ENCODE measurements around the gene WWOX.

Gene WWOX

DNA sequence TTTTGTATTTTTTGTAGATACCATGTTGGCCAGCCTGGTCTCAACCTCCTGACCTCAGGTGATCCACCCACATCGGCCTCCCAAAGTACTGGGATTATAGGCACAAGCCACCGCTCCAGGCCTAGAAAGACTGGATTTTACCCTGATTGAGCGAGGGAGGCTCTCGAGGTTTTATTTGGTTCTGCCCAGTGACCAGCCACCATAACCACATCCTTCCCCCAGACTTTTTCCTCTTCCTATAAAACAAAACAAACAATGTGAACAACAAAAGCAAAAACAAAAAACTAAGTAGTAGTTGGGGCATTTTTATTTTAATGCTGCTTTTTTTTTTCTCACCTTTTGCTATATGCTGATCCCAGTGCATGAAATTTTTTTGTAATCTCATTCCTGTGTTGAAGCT is 991.5 kb downstream of the WWOX start:
- no peaks in the 10 kb centered on the region for H3K9me3 ChIP-seq (ENCODE audit: low read length)
- H3K27me3 ChIP-seq (ENCODE audit: insufficient read depth, low read length) = no peaks in the 10 kb centered on the region
- H3K4me3 ChIP-seq (ENCODE audit: low read length) = no peak overlapping the region
- no peak overlapping the region for H2AFZ ChIP-seq (ENCODE audit: low read depth, low read length)
- H3K4me1 ChIP-seq (ENCODE audit: insufficient read depth, low read length) = no peaks in the 10 kb centered on the region
- H3K36me3 ChIP-seq (ENCODE audit: insufficient read depth, low read length) = no peaks in the 10 kb centered on the region

DNA sequence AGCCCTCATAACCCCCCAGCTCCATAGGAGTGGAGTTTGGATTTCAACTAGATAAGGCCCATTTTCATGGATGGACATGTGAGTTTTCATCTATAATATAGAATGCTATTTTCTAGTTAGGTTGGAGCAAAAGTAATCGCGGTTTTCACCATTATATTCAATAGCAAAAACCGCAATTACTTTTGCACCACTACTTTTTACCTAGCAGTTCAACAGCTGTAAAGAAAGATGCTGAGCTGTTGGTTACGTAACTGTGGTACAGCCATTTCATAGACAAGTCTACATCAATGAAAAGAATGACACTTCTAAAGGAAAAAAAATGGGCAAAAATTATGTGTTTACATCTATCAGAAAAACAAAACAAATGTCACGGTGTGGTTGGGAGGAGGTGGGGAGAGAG is 993.4 kb downstream of the WWOX start:
- Histone ChIP-seq H3K36me3 (ENCODE audit: insufficient read depth, low read length) (no peaks in the 10 kb centered on the region), H3K9me3 (ENCODE audit: low read length) (no peaks in the 10 kb centered on the region), H3K4me1 (ENCODE audit: insufficient read depth, low read length) (peaks cover 6% of the 10 kb centered on the region), H3K27me3 (ENCODE audit: insufficient read depth, low read length) (no peaks in the 10 kb centered on the region), H3K4me3 (ENCODE audit: low read length) (no peak overlapping the region), H2AFZ (ENCODE audit: low read depth, low read length) (no peak overlapping the region)

DNA sequence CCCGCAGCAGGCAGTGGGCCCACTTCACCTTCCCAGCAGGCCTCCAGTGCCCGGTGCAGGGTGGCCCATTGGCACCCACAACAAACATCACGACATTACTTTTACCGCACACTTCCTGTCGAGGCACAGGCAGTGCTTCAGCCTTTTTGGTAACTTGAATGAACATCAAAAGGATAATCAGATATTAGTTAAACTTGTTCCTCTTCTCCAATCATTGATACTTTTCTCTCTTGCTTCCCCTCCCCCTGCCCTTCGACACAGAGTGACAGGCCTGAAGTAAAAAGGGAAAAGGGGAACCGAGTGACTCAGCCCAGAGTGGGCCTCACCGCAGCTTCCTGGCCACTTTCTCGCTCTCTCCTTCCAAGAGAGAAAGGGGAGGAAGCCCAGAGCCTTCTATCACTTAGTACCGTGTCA is 994.1 kb downstream of the WWOX start:
- H3K9me3 ChIP-seq (ENCODE audit: low read length) = no peaks in the 10 kb centered on the region
- H3K36me3 ChIP-seq (ENCODE audit: insufficient read depth, low read length) = no peaks in the 10 kb centered on the region
- H3K4me1 ChIP-seq (ENCODE audit: insufficient read depth, low read length) = peaks cover 6% of the 10 kb centered on the region
- H3K4me3 ChIP-seq (ENCODE audit: low read length) = no peak overlapping the region
- H3K27me3 ChIP-seq (ENCODE audit: insufficient read depth, low read length) = no peaks in the 10 kb centered on the region
- no peak overlapping the region for H2AFZ ChIP-seq (ENCODE audit: low read depth, low read length)

DNA sequence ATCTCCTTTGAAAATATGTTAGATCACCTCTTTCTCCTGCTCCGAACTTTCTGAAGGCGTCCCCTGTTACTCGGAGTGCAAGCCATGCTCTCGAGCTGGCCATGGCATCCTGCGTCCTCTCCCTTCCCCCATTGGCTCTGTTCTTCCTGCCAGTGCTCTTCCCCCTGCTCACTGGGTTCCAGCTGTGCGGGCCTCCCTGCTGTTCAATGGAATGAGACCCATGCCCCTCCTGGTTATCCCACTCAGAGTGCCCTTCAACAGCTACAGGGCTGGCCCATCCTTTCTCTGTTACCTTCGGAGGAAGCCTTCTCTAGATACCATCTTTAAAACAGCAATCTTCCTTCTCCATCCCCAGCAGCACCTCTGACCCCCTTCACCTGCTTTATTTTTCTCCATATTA is 996.8 kb downstream of the WWOX start:
- Histone ChIP-seq H3K4me3 (ENCODE audit: low read length) (no peak overlapping the region), H3K27me3 (ENCODE audit: insufficient read depth, low read length) (no peaks in the 10 kb centered on the region), H2AFZ (ENCODE audit: low read depth, low read length) (no peak overlapping the region), H3K4me1 (ENCODE audit: insufficient read depth, low read length) (peaks cover 6% of the 10 kb centered on the region), H3K9me3 (ENCODE audit: low read length) (no peaks in the 10 kb centered on the region), H3K36me3 (ENCODE audit: insufficient read depth, low read length) (no peaks in the 10 kb centered on the region)

DNA sequence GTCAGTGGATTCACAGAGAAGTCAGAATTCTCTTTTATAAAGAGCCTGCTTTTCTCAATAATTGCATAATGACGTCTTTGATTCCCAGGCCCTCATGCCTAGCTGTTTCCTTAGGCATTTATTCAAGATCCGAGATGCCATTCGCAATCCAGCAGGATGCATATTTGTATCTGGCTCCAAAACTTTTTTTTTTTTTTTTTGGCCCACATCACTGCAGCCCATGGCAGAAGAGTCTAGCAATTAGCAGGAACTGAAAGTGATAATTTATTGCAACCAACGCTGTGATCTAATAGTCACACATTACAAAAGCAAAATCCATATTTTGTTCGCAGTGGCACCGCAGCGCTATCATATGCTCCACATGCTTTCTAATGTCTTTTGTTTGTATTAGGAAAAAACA is 997.7 kb downstream of the WWOX start:
- no peak overlapping the region for H3K4me3 ChIP-seq (ENCODE audit: low read length)
- no peaks in the 10 kb centered on the region for H3K27me3 ChIP-seq (ENCODE audit: insufficient read depth, low read length)
- peaks cover 6% of the 10 kb centered on the region for H3K4me1 ChIP-seq (ENCODE audit: insufficient read depth, low read length)
- no peak overlapping the region for H2AFZ ChIP-seq (ENCODE audit: low read depth, low read length)
- H3K9me3 ChIP-seq (ENCODE audit: low read length) = no peaks in the 10 kb centered on the region
- H3K36me3 ChIP-seq (ENCODE audit: insufficient read depth, low read length) = no peaks in the 10 kb centered on the region

DNA sequence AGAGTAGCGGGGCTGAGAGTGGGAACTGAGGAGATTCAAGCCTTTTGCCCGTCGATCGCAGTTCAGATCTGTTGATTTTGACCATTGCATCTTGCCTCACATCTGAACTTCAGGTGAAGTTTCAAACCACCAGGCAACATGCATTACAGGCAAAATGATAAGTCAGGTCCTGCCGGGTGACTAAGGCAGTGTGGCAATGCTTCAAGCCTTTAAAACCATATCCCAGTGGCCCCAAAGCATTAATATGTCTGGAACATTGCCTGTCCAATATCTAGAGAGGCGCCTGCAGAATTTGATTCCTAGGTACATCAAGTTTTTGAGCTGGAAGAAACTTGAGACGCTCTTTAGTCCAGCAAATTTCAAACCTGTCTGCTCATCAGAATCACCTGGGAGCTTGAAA is 998.3 kb downstream of the WWOX start:
- Histone ChIP-seq H3K36me3 (ENCODE audit: insufficient read depth, low read length) (no peaks in the 10 kb centered on the region), H3K27me3 (ENCODE audit: insufficient read depth, low read length) (no peaks in the 10 kb centered on the region), H3K4me1 (ENCODE audit: insufficient read depth, low read length) (peaks cover 6% of the 10 kb centered on the region), H2AFZ (ENCODE audit: low read depth, low read length) (no peak overlapping the region), H3K4me3 (ENCODE audit: low read length) (no peak overlapping the region), H3K9me3 (ENCODE audit: low read length) (no peaks in the 10 kb centered on the region)

DNA sequence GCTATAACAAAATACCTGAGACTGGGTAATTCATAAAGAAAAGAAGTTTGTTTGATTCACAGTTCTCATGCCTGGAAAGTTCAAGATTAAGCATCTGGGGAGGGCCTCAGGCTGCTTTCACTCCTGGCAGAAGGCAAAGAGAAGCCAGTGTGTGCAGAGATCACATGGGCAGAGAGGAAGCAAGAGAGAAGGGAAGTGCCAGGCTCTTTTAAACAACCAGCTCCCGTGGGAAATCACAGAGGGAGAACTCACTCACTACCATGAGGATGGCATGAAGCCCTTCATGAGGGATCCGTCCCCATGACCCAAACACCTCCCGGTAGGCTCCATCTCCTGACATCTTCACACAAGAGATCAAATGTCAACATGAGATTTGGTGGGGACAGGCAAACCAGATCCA is 999.5 kb downstream of the WWOX start:
- no peaks in the 10 kb centered on the region for H3K36me3 ChIP-seq (ENCODE audit: insufficient read depth, low read length)
- no peaks in the 10 kb centered on the region for H3K9me3 ChIP-seq (ENCODE audit: low read length)
- H3K27me3 ChIP-seq (ENCODE audit: insufficient read depth, low read length) = no peaks in the 10 kb centered on the region
- H3K4me3 ChIP-seq (ENCODE audit: low read length) = no peak overlapping the region
- peaks cover 13% of the 10 kb centered on the region for H3K4me1 ChIP-seq (ENCODE audit: insufficient read depth, low read length)
- no peak overlapping the region for H2AFZ ChIP-seq (ENCODE audit: low read depth, low read length)

DNA sequence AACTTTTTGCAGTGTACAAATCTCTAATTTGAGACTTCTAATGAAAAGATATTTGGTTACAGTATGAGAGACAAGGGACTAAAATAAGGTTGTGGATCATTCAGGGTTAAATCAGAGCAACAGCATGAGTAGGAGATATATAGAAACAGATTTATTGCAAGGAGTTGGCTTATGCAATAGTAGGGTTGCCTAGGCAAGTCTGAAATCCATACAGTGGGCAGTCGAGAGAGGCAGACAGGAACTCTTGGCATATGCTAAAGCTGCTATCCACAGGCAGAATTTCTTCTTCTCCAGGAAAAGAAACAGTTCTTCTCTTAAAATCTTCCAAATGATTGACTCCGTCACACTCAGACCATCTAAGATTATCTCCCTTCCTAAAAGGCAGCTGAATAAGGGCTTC is 1000.3 kb downstream of the WWOX start:
- no peaks in the 10 kb centered on the region for H3K27me3 ChIP-seq (ENCODE audit: insufficient read depth, low read length)
- H3K4me1 ChIP-seq (ENCODE audit: insufficient read depth, low read length) = peaks cover 21% of the 10 kb centered on the region
- H3K36me3 ChIP-seq (ENCODE audit: insufficient read depth, low read length) = no peaks in the 10 kb centered on the region

DNA sequence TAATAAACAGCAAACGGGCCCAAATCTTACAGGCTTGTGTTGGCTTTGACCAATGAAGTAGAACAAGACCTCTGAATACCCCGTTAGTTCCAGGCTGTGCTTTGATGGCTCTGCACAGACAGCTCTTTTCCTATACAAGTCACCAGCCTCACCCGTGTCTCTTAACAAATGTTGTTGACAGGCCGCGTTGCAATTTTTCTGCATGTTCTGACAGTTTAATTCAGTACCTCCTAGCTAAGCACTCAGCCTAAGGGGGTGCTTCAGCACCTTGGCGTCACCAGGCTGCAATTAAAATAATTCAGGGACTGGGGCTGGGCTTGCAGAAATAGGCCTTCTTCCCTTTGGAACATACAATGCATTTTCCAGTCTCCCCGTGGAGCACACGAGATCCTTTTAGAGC is 1001.0 kb downstream of the WWOX start:
- Histone ChIP-seq H2AFZ (ENCODE audit: low read depth, low read length) (no peak overlapping the region), H3K4me3 (ENCODE audit: low read length) (no peak overlapping the region), H3K36me3 (ENCODE audit: insufficient read depth, low read length) (no peaks in the 10 kb centered on the region)

More for the DNA sequence above, 1000.3 kb downstream of the WWOX start:
- Histone ChIP-seq H2AFZ (ENCODE audit: low read depth, low read length) (no peak overlapping the region), H3K9me3 (ENCODE audit: low read length) (no peaks in the 10 kb centered on the region), H3K4me3 (ENCODE audit: low read length) (no peak overlapping the region)

DNA sequence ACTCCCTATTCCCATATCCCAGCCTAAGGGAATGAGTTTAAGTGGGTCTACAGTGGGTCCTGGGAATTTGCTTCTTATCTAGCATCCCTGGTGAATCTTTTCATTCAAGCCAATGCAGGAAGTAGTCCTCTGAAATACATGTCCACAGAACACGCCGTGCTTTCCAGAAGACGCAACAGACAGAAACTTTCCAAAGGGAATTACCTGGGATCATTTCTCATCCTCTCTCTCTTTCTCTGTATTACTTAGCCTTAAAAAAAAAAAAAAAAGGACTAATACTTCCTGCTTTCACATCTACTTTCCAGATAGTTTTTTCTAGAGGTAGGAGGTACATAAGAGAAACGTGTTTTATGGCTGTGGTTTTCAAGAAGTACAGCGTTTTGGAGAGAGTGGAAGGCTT is 1002.0 kb downstream of the WWOX start:
- H3K27me3 ChIP-seq (ENCODE audit: insufficient read depth, low read length) = no peaks in the 10 kb centered on the region
- H2AFZ ChIP-seq (ENCODE audit: low read depth, low read length) = no peak overlapping the region
- H3K9me3 ChIP-seq (ENCODE audit: low read length) = no peaks in the 10 kb centered on the region
- H3K4me3 ChIP-seq (ENCODE audit: low read length) = no peak overlapping the region
- H3K36me3 ChIP-seq (ENCODE audit: insufficient read depth, low read length) = no peaks in the 10 kb centered on the region
- peaks cover 27% of the 10 kb centered on the region for H3K4me1 ChIP-seq (ENCODE audit: insufficient read depth, low read length)

More for the DNA sequence above, 1001.0 kb downstream of the WWOX start:
- Histone ChIP-seq H3K27me3 (ENCODE audit: insufficient read depth, low read length) (no peaks in the 10 kb centered on the region), H3K9me3 (ENCODE audit: low read length) (no peaks in the 10 kb centered on the region), H3K4me1 (ENCODE audit: insufficient read depth, low read length) (peaks cover 26% of the 10 kb centered on the region)

DNA sequence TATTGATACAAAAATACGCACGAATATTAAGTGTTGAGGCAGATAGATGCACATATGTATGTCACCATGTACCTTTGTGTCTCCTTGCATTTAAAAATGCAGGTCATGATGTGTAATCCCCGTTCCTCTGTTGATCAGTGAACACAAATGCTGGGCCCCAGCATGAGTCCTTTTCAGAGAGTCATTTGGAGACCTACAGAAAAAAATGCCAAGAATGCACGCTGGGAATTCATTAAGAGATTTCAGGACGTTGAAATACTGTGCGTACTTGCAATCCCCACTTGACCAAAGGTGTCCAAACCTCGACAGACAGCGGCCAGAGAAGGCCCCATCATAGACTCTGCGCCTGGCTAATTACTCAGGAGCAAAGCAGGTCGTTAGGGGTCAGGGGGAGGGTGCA is 1005.1 kb downstream of the WWOX start:
- no peaks in the 10 kb centered on the region for H3K9me3 ChIP-seq (ENCODE audit: low read length)
- H3K27me3 ChIP-seq (ENCODE audit: insufficient read depth, low read length) = no peaks in the 10 kb centered on the region
- H3K4me1 ChIP-seq (ENCODE audit: insufficient read depth, low read length) = peaks cover 22% of the 10 kb centered on the region

DNA sequence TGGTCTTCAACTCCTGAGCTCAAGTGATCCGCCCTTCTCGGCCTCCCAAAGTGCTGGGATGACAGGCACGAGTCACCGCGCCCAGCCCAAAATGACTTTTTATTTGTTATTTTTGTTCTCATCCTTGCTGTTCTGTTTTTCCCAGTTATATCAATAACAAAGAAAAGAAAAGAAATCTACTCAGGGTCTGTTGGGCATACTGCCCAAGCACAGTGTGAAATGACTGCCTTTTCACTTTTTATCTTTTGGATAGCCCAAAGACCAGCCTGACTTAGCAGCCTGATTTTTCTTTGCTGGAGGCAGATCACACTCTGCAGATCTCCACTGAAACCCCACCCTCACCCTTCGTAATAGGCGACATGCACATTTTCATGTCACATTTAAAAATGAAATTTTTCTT is 1007.8 kb downstream of the WWOX start:
- Histone ChIP-seq H3K27me3 (ENCODE audit: insufficient read depth, low read length) (no peaks in the 10 kb centered on the region), H3K36me3 (ENCODE audit: insufficient read depth, low read length) (no peaks in the 10 kb centered on the region), H3K4me1 (ENCODE audit: insufficient read depth, low read length) (peaks cover 29% of the 10 kb centered on the region), H3K9me3 (ENCODE audit: low read length) (no peaks in the 10 kb centered on the region), H3K4me3 (ENCODE audit: low read length) (no peak overlapping the region), H2AFZ (ENCODE audit: low read depth, low read length) (no peak overlapping the region)

More for the DNA sequence above, 1005.1 kb downstream of the WWOX start:
- H2AFZ ChIP-seq (ENCODE audit: low read depth, low read length) = no peak overlapping the region
- no peak overlapping the region for H3K4me3 ChIP-seq (ENCODE audit: low read length)
- H3K36me3 ChIP-seq (ENCODE audit: insufficient read depth, low read length) = no peaks in the 10 kb centered on the region

DNA sequence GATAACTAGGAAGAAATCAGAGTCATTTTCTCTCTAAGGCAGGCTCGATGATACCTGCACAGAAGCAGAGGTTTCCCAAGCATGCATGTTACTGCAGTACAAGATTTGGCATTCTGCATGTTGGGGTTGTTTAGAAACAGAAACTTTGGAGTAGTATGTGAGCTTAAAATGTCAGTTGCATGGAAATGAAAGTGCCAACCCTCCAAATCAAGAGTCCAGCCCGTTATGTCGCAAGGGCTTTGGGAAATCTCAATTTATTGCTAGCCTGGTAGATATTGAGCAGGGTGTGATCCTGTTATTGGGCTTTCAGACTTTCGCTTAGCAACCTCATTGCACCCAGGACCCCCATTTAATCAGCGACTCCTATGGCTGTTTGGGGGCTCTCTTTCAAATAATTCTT is 1010.3 kb downstream of the WWOX start:
- Histone ChIP-seq H3K27me3 (ENCODE audit: insufficient read depth, low read length) (no peaks in the 10 kb centered on the region), H2AFZ (ENCODE audit: low read depth, low read length) (no peak overlapping the region), H3K4me1 (ENCODE audit: insufficient read depth, low read length) (peaks cover 14% of the 10 kb centered on the region), H3K4me3 (ENCODE audit: low read length) (no peak overlapping the region), H3K9me3 (ENCODE audit: low read length) (no peaks in the 10 kb centered on the region), H3K36me3 (ENCODE audit: insufficient read depth, low read length) (no peaks in the 10 kb centered on the region)

DNA sequence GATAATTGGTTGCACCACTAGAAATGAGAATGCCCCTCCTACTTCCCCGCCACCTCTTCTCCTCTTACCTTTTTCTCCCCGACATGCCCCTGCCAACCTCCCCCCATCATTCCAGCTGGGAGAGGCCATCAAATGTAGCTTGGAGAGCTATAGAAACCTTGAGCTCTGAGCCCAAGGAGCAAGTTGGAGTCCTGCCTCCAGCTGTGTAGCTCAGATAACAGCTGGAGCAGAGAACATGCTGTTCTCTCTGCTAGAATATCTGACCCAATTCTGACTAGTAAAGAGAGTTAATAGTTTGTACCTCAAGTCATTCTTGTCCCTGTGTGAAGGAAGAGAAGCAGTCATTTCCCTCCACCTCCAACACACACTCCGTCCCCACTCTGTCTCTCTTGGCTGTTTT is 1010.8 kb downstream of the WWOX start:
- H2AFZ ChIP-seq (ENCODE audit: low read depth, low read length) = no peak overlapping the region
- no peaks in the 10 kb centered on the region for H3K36me3 ChIP-seq (ENCODE audit: insufficient read depth, low read length)
- H3K9me3 ChIP-seq (ENCODE audit: low read length) = no peaks in the 10 kb centered on the region
- no peak overlapping the region for H3K4me3 ChIP-seq (ENCODE audit: low read length)
- no peaks in the 10 kb centered on the region for H3K27me3 ChIP-seq (ENCODE audit: insufficient read depth, low read length)
- H3K4me1 ChIP-seq (ENCODE audit: insufficient read depth, low read length) = peaks cover 10% of the 10 kb centered on the region
